CD14-positive monocyte (primary cell): ENCODE results near the gene RASAL2. TPM values are rescaled to one million over a fixed set of nuclear protein-coding genes. Genes with fewer than 3 reads are reported as not detected.

Experiments
- DNase-seq, 3 donors: peaks; one replicate each; pipeline ENCODE4 v3.0.0-alpha.2; 2011 to 2022
- H2AFZ ChIP-seq: 2 replicates; pipeline ENCODE4 v1.6.0; 2012; ENCODE audit warnings: mild to moderate bottlenecking, low read depth, low read length, inconsistent platforms; ENCODE audit not compliant: insufficient read depth, poor library complexity, severe bottlenecking
- H3K27ac ChIP-seq, 2 donors: 1 replicate in 1 of 2; 2 replicates in 1 of 2; pipeline ENCODE4 v1.5.1; 2012 to 2013; ENCODE audit warnings: low read length in 2 of 2, control low read depth in 1 of 2, inconsistent platforms in 1 of 2, low read depth in 1 of 2, mild to moderate bottlenecking in 1 of 2
- H3K27me3 ChIP-seq, 2 donors: one replicate each; pipeline versions ENCODE4 v1.6.0 to v1.6.1; 2011 to 2013; ENCODE audit warnings: low read length in 2 of 2; ENCODE audit not compliant: control insufficient read depth in 2 of 2, insufficient read depth in 2 of 2
- H3K36me3 ChIP-seq, 2 donors: replicated peaks in 1 of 2; 1 replicate in 1 of 2; 2 replicates in 1 of 2; pipeline versions ENCODE4 v1.5.1 to v1.6.1; 2012 to 2013; ENCODE audit warnings: low read length in 2 of 2, control low read depth in 1 of 2, inconsistent platforms in 1 of 2, mild to moderate bottlenecking in 1 of 2; ENCODE audit not compliant: insufficient read depth in 2 of 2, control insufficient read depth in 1 of 2
- H3K4me1 ChIP-seq, 2 donors: 1 replicate in 1 of 2; 2 replicates in 1 of 2; pipeline versions ENCODE4 v1.5.1 to v1.6.1; 2012 to 2013; ENCODE audit warnings: low read length in 2 of 2, control low read depth in 1 of 2, inconsistent platforms in 1 of 2, mild to moderate bottlenecking in 1 of 2, moderate library complexity in 1 of 2; ENCODE audit not compliant: insufficient read depth in 2 of 2, control insufficient read depth in 1 of 2
- H3K4me2 ChIP-seq: replicated peaks from 2 replicates; pipeline ENCODE3; 2012; ENCODE audit warnings: low read length, moderate library complexity, mild to moderate bottlenecking; ENCODE audit not compliant: poor library complexity, severe bottlenecking; ENCODE audit errors: extremely low read depth
- H3K4me3 ChIP-seq, 3 experiments: fragments of 200-600 bp in 1 of 3; sonication (generic) in 1 of 3; replicated peaks in 1 of 3; 1 replicate in 2 of 3; 2 replicates in 1 of 3; pipeline ENCODE4 v1.5.1; 2011 to 2013; ENCODE audit warnings: low read length in 3 of 3, mild to moderate bottlenecking in 3 of 3, control low read depth in 2 of 3, low read depth in 2 of 3, inconsistent platforms in 1 of 3, moderate library complexity in 1 of 3
- H3K79me2 ChIP-seq: 2 replicates; pipeline ENCODE4 v1.6.0; 2012; ENCODE audit warnings: mild to moderate bottlenecking, control low read depth, inconsistent platforms, low read length, moderate library complexity; ENCODE audit not compliant: insufficient read depth
- H3K9ac ChIP-seq: 2 replicates; pipeline ENCODE4 v1.6.0; 2017; ENCODE audit warnings: low read length, mild to moderate bottlenecking; ENCODE audit not compliant: insufficient read depth, poor library complexity, severe bottlenecking
- H3K9me3 ChIP-seq, 2 donors: replicated peaks in 1 of 2; 1 replicate in 1 of 2; 2 replicates in 1 of 2; pipeline versions ENCODE4 v1.5.1 to v1.6.1; 2012 to 2013; ENCODE audit warnings: low read length in 2 of 2, control low read depth in 1 of 2; ENCODE audit not compliant: control insufficient read depth in 1 of 2, insufficient read depth in 1 of 2
- H4K20me1 ChIP-seq: 2 replicates; pipeline ENCODE4 v1.6.0; 2012; ENCODE audit warnings: mild to moderate bottlenecking, low read length, control low read depth, moderate library complexity; ENCODE audit not compliant: insufficient read depth
- H3K27ac Mint-ChIP-seq, 7 donors: one replicate each; pipeline ENCODE4 v1.8.0; 2020; ENCODE audit warnings: mild to moderate bottlenecking in 7 of 7, mixed read lengths in 7 of 7, moderate library complexity in 6 of 7, inconsistent platforms in 2 of 7
- H3K27me3 Mint-ChIP-seq, 3 donors: one replicate each; pipeline ENCODE4 v1.8.0; 2021 to 2022; ENCODE audit warnings: low read depth in 3 of 3, mild to moderate bottlenecking in 3 of 3, mixed read lengths in 3 of 3, moderate library complexity in 3 of 3, inconsistent platforms in 1 of 3
- H3K36me3 Mint-ChIP-seq, 2 donors: one replicate each; pipeline ENCODE4 v1.8.0; 2020; ENCODE audit warnings: mixed read lengths in 2 of 2, inconsistent platforms in 1 of 2, mild to moderate bottlenecking in 1 of 2
- H3K4me1 Mint-ChIP-seq: one replicate; pipeline ENCODE4 v1.8.0; 2020; ENCODE audit warnings: mild to moderate bottlenecking, mixed read lengths
- H3K4me3 Mint-ChIP-seq, 2 donors: one replicate each; pipeline ENCODE4 v1.8.0; 2020; ENCODE audit warnings: mild to moderate bottlenecking in 2 of 2, mixed read lengths in 2 of 2, moderate library complexity in 1 of 2
- H3K9me3 Mint-ChIP-seq, 7 donors: one replicate each; pipeline ENCODE4 v1.8.0; 2020 to 2022; ENCODE audit warnings: mixed read lengths in 7 of 7, mild to moderate bottlenecking in 6 of 7, moderate library complexity in 6 of 7, inconsistent platforms in 2 of 7
- WGBS: methylation state at CpG from one replicate; pipeline ENCODE4 v1.1.5; 2013; ENCODE audit warnings: missing lambda C conversion rate; ENCODE audit not compliant: insufficient coverage; 5-methylcytosine and 5-hydroxymethylcytosine counted together
- intact Hi-C, 2 donors: fragments of 100-400 bp; cut with micrococcal nuclease; formaldehyde crosslinking; loops; one replicate each; pipeline versions ENCODE4 v1.15.0 to v1.15.1; 2023
- polyA plus RNA-seq, 3 donors: library from polyadenylated mRNA; depleted of rRNA in 1 of 3; unstranded in 2 of 3; stranded (reverse) in 1 of 3; fragments of 300-500 nt in 2 of 3; fragments of >200 nt in 1 of 3; fragmentation: Illumina TruSeq in 2 of 3; gene quantifications; 1 replicate in 2 of 3; 2 replicates in 1 of 3; pipeline ENCODE4 v1.2.3, GENCODE V29; 2012 to 2021
- TF ChIP-seq, protein P1 (sequence below): fragments of 200-600 bp; IDR thresholded peaks from one replicate; pipeline ENCODE4 v1.8.0; 2022; ENCODE audit warnings: antibody characterized with exemption, mild to moderate bottlenecking

RASAL2 gene
- polyA plus RNA-seq, 3 donors, result 0.15 to 1.00 (median 0.63) TPM

DNA sequence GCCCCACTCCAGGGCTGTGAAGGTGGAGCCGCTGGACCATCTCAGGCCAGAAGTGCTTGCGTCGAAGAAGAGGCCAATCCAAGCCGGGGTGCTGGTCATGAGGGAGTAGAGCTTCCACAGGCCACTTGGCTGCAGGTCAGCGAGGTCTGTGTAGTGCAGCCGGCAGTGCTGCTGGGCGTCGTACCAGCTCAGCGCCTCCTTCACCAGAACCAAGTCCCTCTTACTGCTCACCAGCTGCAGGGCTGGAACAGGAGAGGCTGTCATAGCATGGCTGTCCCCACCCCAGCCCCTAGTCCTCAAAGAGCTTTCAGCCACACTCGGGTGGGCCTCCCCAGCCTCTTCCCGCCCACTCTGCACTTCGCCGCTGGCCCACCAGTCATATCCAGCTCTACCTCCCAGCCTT lies 400.7 kb downstream of the RASAL2 start:
- Mint-ChIP-seq H3K9me3 (peaks cover 0 to 2% (median 0%) of the 10 kb centered on the region in 7 donors), H3K27me3 (peaks cover 1 to 7% (median 2%) of the 10 kb centered on the region in 3 donors), H3K4me1 (peaks cover 5% of the 10 kb centered on the region), H3K27ac (no peak overlapping the region), H3K36me3 (no peaks in the 10 kb centered on the region), H3K4me3 (no peak overlapping the region)
- 98% methylated on average over 10 of the region's 13 CpGs for WGBS
- Histone ChIP-seq H3K4me3 (no peak overlapping the region), H3K9ac (no peak overlapping the region), H3K27ac (no peak overlapping the region), H3K9me3 (no peaks in the 10 kb centered on the region), H3K4me2 (no peak overlapping the region), H4K20me1 (no peaks in the 10 kb centered on the region), H2AFZ (no peak overlapping the region), H3K27me3 (no peaks in the 10 kb centered on the region), H3K4me1 (no peaks in the 10 kb centered on the region), H3K36me3 (no peaks in the 10 kb centered on the region), H3K79me2 (no peaks in the 10 kb centered on the region)
- intact Hi-C loops, result no loop called here
- TF ChIP-seq, protein P1, sequence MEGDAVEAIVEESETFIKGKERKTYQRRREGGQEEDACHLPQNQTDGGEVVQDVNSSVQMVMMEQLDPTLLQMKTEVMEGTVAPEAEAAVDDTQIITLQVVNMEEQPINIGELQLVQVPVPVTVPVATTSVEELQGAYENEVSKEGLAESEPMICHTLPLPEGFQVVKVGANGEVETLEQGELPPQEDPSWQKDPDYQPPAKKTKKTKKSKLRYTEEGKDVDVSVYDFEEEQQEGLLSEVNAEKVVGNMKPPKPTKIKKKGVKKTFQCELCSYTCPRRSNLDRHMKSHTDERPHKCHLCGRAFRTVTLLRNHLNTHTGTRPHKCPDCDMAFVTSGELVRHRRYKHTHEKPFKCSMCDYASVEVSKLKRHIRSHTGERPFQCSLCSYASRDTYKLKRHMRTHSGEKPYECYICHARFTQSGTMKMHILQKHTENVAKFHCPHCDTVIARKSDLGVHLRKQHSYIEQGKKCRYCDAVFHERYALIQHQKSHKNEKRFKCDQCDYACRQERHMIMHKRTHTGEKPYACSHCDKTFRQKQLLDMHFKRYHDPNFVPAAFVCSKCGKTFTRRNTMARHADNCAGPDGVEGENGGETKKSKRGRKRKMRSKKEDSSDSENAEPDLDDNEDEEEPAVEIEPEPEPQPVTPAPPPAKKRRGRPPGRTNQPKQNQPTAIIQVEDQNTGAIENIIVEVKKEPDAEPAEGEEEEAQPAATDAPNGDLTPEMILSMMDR, result no peak
- no peak for DNase-seq

DNA sequence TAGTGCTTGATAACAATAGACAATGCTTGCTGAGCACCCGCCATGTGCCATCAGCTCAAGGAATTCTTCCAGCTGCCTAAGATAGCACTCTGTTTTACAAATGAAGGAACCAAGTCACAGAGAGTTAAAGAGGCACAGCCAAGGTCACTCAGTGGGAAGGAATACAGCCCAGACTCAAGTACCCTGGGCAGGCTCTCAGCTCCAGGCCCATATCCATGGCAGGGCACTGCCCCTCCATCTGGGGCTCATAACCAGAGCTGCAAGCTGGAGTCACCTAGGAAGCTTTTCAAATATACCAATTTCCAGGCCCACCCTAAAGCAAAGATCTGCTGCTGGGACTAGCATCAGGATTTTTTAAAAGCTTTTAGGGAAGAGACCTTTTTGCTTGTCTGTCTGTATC lies 401.3 kb downstream of the RASAL2 start:
- Histone ChIP-seq H3K9me3 (no peaks in the 10 kb centered on the region), H3K9ac (no peak overlapping the region), H3K79me2 (no peaks in the 10 kb centered on the region), H3K4me3 (no peak overlapping the region), H3K4me2 (no peak overlapping the region), H3K36me3 (no peaks in the 10 kb centered on the region), H3K27me3 (no peaks in the 10 kb centered on the region), H4K20me1 (no peaks in the 10 kb centered on the region), H2AFZ (no peak overlapping the region), H3K4me1 (no peaks in the 10 kb centered on the region), H3K27ac (no peak overlapping the region)
- intact Hi-C loops, result no loop called here
- Mint-ChIP-seq H3K27me3 (peaks cover 1 to 7% (median 2%) of the 10 kb centered on the region in 3 donors), H3K27ac (no peak overlapping the region), H3K4me3 (no peak overlapping the region), H3K36me3 (no peaks in the 10 kb centered on the region), H3K9me3 (peaks cover 0 to 2% (median 0%) of the 10 kb centered on the region in 7 donors), H3K4me1 (peaks cover 5% of the 10 kb centered on the region)
- TF ChIP-seq, protein P1, result no peak
- DNase-seq, result no peak
- 89% methylated on average over 1 of the region's 1 CpG for WGBS
